Astrocyte of the cerebellum (primary cell): ENCODE data around the gene ITPR2.

Source experiments
- DNase-seq: peaks from one replicate; pipeline ENCODE4 v3.0.0-alpha.2; 2011; ENCODE audit warnings: low read depth
- H3K4me3 ChIP-seq: 2 replicates; pipeline ENCODE4 v1.5.1; 2011; ENCODE audit warnings: mild to moderate bottlenecking, low read depth, low read length, moderate library complexity
- in situ Hi-C: cut with HindIII; loops from 2 replicates; pipeline ENCODE4 v1.10.0; 2017; ENCODE audit warnings: low sequenced_read_pairs
- TF ChIP-seq, protein P1 (sequence below): IDR thresholded peaks from 2 replicates; pipeline ENCODE4 v1.5.1; 2012; ENCODE audit warnings: low read length, low read depth, moderate library complexity, mild to moderate bottlenecking; ENCODE audit errors: missing control alignments

ITPR2 gene

DNA sequence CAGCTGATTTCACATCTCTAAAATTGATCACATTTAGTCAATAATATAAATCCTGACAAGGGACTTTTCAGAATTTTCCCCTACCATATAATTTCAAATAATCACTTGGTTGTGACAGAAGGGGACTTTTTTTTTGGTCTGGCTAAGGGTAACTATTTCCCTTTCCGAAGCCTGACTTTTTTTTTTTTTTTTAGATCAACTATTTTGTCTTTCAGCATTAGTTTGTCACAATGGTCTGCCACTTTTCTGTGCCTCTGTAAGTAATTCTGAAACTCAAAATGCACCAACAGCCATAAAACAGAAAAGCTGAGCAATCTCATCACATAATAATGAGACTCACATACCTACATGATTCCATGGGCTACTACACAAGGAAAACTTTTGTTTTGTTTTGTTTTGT, 371.2 kb downstream of the ITPR2 start:
- in situ Hi-C loops = no loop called here
- TF ChIP-seq, protein P1, sequence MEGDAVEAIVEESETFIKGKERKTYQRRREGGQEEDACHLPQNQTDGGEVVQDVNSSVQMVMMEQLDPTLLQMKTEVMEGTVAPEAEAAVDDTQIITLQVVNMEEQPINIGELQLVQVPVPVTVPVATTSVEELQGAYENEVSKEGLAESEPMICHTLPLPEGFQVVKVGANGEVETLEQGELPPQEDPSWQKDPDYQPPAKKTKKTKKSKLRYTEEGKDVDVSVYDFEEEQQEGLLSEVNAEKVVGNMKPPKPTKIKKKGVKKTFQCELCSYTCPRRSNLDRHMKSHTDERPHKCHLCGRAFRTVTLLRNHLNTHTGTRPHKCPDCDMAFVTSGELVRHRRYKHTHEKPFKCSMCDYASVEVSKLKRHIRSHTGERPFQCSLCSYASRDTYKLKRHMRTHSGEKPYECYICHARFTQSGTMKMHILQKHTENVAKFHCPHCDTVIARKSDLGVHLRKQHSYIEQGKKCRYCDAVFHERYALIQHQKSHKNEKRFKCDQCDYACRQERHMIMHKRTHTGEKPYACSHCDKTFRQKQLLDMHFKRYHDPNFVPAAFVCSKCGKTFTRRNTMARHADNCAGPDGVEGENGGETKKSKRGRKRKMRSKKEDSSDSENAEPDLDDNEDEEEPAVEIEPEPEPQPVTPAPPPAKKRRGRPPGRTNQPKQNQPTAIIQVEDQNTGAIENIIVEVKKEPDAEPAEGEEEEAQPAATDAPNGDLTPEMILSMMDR = no peak
- DNase-seq = no peak
- H3K4me3 ChIP-seq = no peak overlapping the region

DNA sequence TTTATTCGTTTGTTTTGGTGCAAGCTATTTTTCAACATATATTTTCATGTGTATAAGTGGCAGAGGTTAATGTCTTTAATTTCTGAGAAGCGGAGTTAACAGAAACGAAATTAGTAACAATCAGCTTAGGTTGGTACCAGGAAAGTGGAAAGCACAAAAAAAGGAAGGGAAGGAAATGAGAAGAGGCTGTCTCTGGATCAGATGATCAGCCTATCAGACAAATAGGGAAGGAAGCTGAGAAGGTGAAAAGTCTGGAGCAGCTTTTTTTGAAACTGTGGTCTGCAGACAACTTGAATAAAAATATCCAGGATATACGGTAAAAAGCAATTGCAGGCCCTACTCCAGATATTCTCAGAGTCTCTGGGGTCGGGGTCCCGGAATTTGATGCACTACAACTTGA, 372.6 kb downstream of the ITPR2 start:
- no peak overlapping the region for H3K4me3 ChIP-seq
- DNase-seq = no peak
- in situ Hi-C loops = no loop called here
- TF ChIP-seq, protein P1 = no peak

DNA sequence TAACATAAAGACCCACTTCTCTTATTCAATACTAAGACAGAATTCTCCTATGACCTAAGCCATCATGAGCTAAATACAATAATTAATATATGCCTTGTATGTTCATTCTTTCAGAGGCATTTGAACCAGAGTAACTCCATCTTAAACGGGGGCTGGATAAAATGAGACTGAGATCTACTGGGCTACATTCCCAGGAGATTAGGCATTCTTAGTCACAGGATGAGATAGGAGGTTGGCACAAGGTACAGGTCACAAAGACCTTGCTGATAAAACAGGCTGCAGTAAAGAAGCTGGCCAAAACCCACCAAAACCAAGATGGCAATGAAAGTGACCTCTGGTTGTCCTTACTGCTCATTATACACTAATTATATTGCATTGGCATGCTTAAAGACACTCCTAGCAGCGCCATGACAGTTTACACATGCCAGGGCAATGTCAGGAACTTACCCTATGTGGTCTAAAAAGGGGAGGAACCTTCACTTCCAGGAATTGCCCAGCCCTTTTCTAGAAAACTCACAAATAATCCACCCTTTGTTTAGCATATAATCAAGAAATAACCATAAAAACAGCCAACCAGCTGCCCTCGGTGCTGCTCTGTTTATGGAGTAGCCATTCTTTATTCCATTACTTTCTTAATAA, 376.9 kb downstream of the ITPR2 start:
- TF ChIP-seq, protein P1 = no peak
- no peak overlapping the region for H3K4me3 ChIP-seq
- in situ Hi-C loops = no loop called here
- DNase-seq = no peak

DNA sequence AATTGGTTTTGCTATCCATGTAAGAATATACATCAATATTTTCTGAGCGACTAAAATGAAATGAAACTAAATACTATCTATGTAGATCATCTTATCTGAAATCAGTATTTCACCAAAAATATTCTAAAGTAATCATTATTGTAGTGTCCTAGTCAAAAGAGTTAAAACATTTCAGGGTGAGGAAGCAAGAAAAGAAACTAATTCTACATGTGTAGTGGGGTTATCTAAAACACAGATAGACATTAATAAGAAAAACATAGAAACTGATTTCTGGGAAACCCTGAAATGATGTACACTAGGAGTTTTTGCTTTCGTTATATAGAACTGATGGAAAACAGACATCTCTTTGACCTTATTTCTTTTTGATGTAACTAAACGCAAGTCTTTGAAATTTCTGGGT, 379.7 kb downstream of the ITPR2 start:
- TF ChIP-seq, protein P1 = no peak
- no peak for DNase-seq
- in situ Hi-C loops = no loop called here
- no peak overlapping the region for H3K4me3 ChIP-seq

DNA sequence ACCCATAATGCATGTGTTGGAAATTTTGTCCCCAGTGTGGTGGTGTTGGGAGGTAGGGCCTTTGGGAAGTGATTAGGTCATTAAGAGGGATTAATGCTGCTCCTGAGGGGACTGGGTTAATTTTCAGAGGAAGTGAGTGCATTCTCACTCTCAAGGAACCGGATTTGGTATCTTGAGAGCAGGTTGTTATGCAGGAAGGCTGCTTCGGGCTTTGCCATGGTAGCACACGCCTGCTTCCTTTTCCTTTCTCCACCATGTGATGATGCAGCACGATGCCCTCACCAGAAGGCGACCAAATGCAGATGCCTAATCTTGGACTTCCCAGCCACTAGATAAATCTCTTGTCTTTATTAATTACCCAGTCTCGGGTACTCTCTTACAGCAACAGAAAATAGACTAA, 380.5 kb downstream of the ITPR2 start:
- in situ Hi-C loops = no loop called here
- TF ChIP-seq, protein P1 = no peak
- no peak for DNase-seq
- H3K4me3 ChIP-seq = no peak overlapping the region

DNA sequence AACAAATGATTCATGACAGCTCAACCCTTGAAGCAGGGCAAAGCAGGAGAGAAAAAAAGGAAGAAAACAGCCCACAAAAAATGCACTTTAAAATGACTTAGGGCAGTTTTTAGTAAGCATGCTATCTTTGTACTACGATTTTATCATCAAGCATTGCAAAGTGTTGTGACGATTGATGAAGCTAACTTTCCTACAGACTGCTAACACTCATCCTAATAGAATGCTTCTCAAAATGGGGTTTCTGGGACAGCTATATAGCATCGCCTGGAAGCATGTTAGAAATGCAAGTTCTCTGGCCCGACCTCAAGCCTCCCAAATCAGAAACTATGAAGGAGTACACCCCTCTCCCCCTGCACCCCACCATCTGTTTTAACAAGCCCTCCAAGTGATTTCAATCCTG, 381.2 kb downstream of the ITPR2 start:
- TF ChIP-seq, protein P1 = no peak
- H3K4me3 ChIP-seq = no peak overlapping the region
- in situ Hi-C loops = no loop called here
- DNase-seq = no peak
